IPS-18c (cell line): ENCODE data around the gene NRROS.
"Not testable (repeated sequence)": the region's sequence is repeated elsewhere in the genome, so short reads cannot be mapped to it uniquely, and the experiment has no call there.

Experiments used
- H3K4me3 ChIP-seq: 2 replicates; pipeline ENCODE4 v1.7.0; 2013; ENCODE audit warnings: low read depth, mild to moderate bottlenecking, low read length, moderate library complexity; ENCODE audit not compliant: insufficient read depth
- H3K9me3 ChIP-seq: one replicate; pipeline ENCODE4 v1.6.1; 2013; ENCODE audit warnings: mild to moderate bottlenecking, low read length, moderate library complexity; ENCODE audit not compliant: control insufficient read depth, insufficient read depth

The NRROS gene

GRCh38 chr3:196620161-196620604, 19.3 kb upstream of the NRROS start:
- Histone ChIP-seq H3K4me3 (no peak overlapping the region), H3K9me3 (no peaks in the 10 kb centered on the region)

- H3K4me3 ChIP-seq = no peak overlapping the region
- H3K9me3 ChIP-seq = no peaks in the 10 kb centered on the region
Observed at GRCh38 chr3:196620684-196621083, 18.8 kb upstream of the NRROS start.

GRCh38 chr3:196621611-196622010, 17.9 kb upstream of the NRROS start:
- Histone ChIP-seq H3K9me3 (no peaks in the 10 kb centered on the region), H3K4me3 (no peak overlapping the region)

GRCh38 chr3:196624067-196624790, 15.3 kb upstream of the NRROS start:
- Histone ChIP-seq H3K9me3 (no peaks in the 10 kb centered on the region), H3K4me3 (no peak overlapping the region)

GRCh38 chr3:196624907-196625306, 14.6 kb upstream of the NRROS start:
- Histone ChIP-seq H3K9me3 (no peaks in the 10 kb centered on the region), H3K4me3 (no peak overlapping the region)

GRCh38 chr3:196625331-196625730, 14.2 kb upstream of the NRROS start:
- H3K9me3 ChIP-seq = no peaks in the 10 kb centered on the region
- no peak overlapping the region for H3K4me3 ChIP-seq

GRCh38 chr3:196627918-196628231, 11.6 kb upstream of the NRROS start:
- no peak overlapping the region for H3K4me3 ChIP-seq
- no peaks in the 10 kb centered on the region for H3K9me3 ChIP-seq

GRCh38 chr3:196629228-196629627, 10.3 kb upstream of the NRROS start:
- Histone ChIP-seq H3K9me3 (no peaks in the 10 kb centered on the region), H3K4me3 (no peak overlapping the region)

GRCh38 chr3:196631682-196632045, 7.8 kb upstream of the NRROS start:
- H3K9me3 ChIP-seq = no peaks in the 10 kb centered on the region
- H3K4me3 ChIP-seq = peak overlapping the region; percentile 47

- Histone ChIP-seq H3K4me3 (peak overlapping the region; percentile 47), H3K9me3 (no peaks in the 10 kb centered on the region)
Observed at GRCh38 chr3:196632046-196632751, 7.3 kb upstream of the NRROS start.

GRCh38 chr3:196633555-196634151, 5.8 kb upstream of the NRROS start:
- no peaks in the 10 kb centered on the region for H3K9me3 ChIP-seq
- H3K4me3 ChIP-seq = no peak overlapping the region; the same call in 1 of the 2 replicates

- H3K4me3 ChIP-seq = no peak overlapping the region
Observed at GRCh38 chr3:196634224-196634623, 5.3 kb upstream of the NRROS start.

GRCh38 chr3:196634829-196635228, 4.7 kb upstream of the NRROS start:
- Histone ChIP-seq H3K4me3 (no peak overlapping the region), H3K9me3 (no peaks in the 10 kb centered on the region)

More at GRCh38 chr3:196634224-196634623, 5.3 kb upstream of the NRROS start:
- H3K9me3 ChIP-seq = no peaks in the 10 kb centered on the region

- H3K4me3 ChIP-seq = no peak overlapping the region
- H3K9me3 ChIP-seq = no peaks in the 10 kb centered on the region
Observed at GRCh38 chr3:196636369-196637349, 2.8 kb upstream of the NRROS start.

- not testable (repeated sequence) for H3K4me3 ChIP-seq, H3K9me3 ChIP-seq
Observed at GRCh38 chr3:196637941-196638340, 1.6 kb upstream of the NRROS start.

GRCh38 chr3:196638861-196639482, 522 bp upstream of the NRROS start:
- Histone ChIP-seq H3K4me3 (peak overlapping the region; percentile 31; the same call in 1 of the 2 replicates), H3K9me3 (no peaks in the 10 kb centered on the region)
